Bronchial epithelial cell (primary cell): ENCODE data around the gene KLHL22. TPM values are rescaled to one million over a fixed set of nuclear protein-coding genes. Genes with fewer than 3 reads are reported as not detected.
"Not testable (repeated sequence)": the region's sequence is repeated elsewhere in the genome, so short reads cannot be mapped to it uniquely, and the experiment has no call there.

ENCODE experiments used
- DNase-seq: peaks from one replicate; pipeline ENCODE4 v3.0.0-alpha.2; 2010; ENCODE audit warnings: low read depth
- FAIRE-seq: peaks from 2 replicates; lab custom pipeline; 2011; peaks lifted over from hg19 to GRCh38; lab: Jason Lieb, UNC
- H3K27me3 ChIP-seq: 2 replicates; pipeline ENCODE4 v1.5.1; 2011; ENCODE audit warnings: low read length; ENCODE audit not compliant: control insufficient read depth, insufficient read depth
- H3K36me3 ChIP-seq: 2 replicates; pipeline ENCODE4 v1.5.1; 2011; ENCODE audit warnings: low read length; ENCODE audit not compliant: control insufficient read depth, insufficient read depth
- H3K4me3 ChIP-seq: 2 replicates; pipeline ENCODE4 v1.5.1; 2011; ENCODE audit warnings: mild to moderate bottlenecking, low read depth, low read length, control low read depth
- total RNA-seq: library from RNA; depleted of rRNA; stranded (reverse); fragments of >200 nt; gene quantifications from 2 replicates; pipeline ENCODE4 v1.2.1, GENCODE V29; 2014
- TF ChIP-seq, protein P1 (sequence below): IDR thresholded peaks from 2 replicates; pipeline ENCODE4 v1.5.1; 2011; ENCODE audit warnings: mild to moderate bottlenecking, moderate library complexity, low read length, control low read depth, inconsistent platforms; ENCODE audit not compliant: insufficient read depth, severe bottlenecking

Gene KLHL22
- total RNA-seq, 1 donor from 2014 or later: 17.1 TPM

GRCh38 chr22:20488946-20489345, 6.6 kb downstream of the KLHL22 start:
- H3K4me3 ChIP-seq: no peak overlapping the region
- TF ChIP-seq, protein P1, sequence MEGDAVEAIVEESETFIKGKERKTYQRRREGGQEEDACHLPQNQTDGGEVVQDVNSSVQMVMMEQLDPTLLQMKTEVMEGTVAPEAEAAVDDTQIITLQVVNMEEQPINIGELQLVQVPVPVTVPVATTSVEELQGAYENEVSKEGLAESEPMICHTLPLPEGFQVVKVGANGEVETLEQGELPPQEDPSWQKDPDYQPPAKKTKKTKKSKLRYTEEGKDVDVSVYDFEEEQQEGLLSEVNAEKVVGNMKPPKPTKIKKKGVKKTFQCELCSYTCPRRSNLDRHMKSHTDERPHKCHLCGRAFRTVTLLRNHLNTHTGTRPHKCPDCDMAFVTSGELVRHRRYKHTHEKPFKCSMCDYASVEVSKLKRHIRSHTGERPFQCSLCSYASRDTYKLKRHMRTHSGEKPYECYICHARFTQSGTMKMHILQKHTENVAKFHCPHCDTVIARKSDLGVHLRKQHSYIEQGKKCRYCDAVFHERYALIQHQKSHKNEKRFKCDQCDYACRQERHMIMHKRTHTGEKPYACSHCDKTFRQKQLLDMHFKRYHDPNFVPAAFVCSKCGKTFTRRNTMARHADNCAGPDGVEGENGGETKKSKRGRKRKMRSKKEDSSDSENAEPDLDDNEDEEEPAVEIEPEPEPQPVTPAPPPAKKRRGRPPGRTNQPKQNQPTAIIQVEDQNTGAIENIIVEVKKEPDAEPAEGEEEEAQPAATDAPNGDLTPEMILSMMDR: no peak
- no peaks in the 10 kb centered on the region for H3K27me3 ChIP-seq
- DNase-seq (no peak), FAIRE-seq (no peak)
- peaks cover 4% of the 10 kb centered on the region for H3K36me3 ChIP-seq

- no peak for FAIRE-seq
- H3K4me3 ChIP-seq: no peak overlapping the region
- no peaks in the 10 kb centered on the region for H3K27me3 ChIP-seq
- TF ChIP-seq, protein P1: no peak
- no peak for DNase-seq
- peaks cover 4% of the 10 kb centered on the region for H3K36me3 ChIP-seq
Observed at GRCh38 chr22:20487715-20488114, 7.9 kb downstream of the KLHL22 start.

- Histone ChIP-seq H3K36me3 (peaks cover 4% of the 10 kb centered on the region), H3K4me3 (no peak overlapping the region), H3K27me3 (no peaks in the 10 kb centered on the region)
- TF ChIP-seq, protein P1: no peak
- DNase-seq (no peak), FAIRE-seq (no peak)
Observed at GRCh38 chr22:20486229-20486628, 9.4 kb downstream of the KLHL22 start.

- no peak overlapping the region for H3K4me3 ChIP-seq
- DNase-seq (no peak), FAIRE-seq (no peak)
- no peaks in the 10 kb centered on the region for H3K27me3 ChIP-seq
- peaks cover 4% of the 10 kb centered on the region for H3K36me3 ChIP-seq
- TF ChIP-seq, protein P1: no peak
Observed at GRCh38 chr22:20484948-20485683, 10.5 kb downstream of the KLHL22 start.

- FAIRE-seq (no peak), DNase-seq (no peak)
- Histone ChIP-seq H3K4me3 (no peak overlapping the region), H3K36me3 (peaks cover 1% of the 10 kb centered on the region), H3K27me3 (no peaks in the 10 kb centered on the region)
- TF ChIP-seq, protein P1: no peak
Observed at GRCh38 chr22:20483771-20484170, 11.8 kb downstream of the KLHL22 start.

DNA sequence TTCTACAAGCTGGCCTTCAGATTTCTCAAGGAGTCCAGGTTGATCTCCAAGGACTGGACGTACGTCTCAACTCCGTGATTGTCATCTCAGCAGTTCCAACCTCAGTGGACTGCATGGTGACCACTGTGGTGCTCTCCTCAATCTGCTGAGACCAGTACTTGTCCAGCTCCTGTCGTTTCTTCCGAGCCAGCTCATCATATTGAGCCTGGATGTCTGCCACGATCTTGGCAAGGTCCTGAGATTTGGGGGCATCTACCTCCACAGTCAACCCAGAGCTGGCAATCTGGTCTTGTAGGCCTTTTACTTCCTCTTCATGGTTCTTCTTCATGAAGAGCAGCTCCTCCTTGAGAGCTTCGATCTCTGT, 12.5 kb downstream of the KLHL22 start:
- not testable (repeated sequence) for FAIRE-seq, H3K4me3 ChIP-seq, H3K36me3 ChIP-seq, H3K27me3 ChIP-seq, DNase-seq
